GM18499 (cell line): ENCODE results near the gene SCP2D1.
"Not testable (repeated sequence)": the region's sequence is repeated elsewhere in the genome, so short reads cannot be mapped to it uniquely, and the experiment has no call there.

Experiments used
- ATAC-seq: cut with Tn5 transposase; IDR thresholded peaks from one replicate; pipeline ENCODE4 v1.9.1; 2021; ENCODE audit warnings: moderate number of reproducible peaks; ENCODE audit not compliant: insufficient read depth, unreplicated experiment

SCP2D1 gene

GRCh38 chr20:18813483-18813882, at the start of gene SCP2D1:
Gene SCP2D1, plus strand, starts transcription at chr20:18813783. Its CDS starts 33 bp downstream, at chr20:18813816.
- ATAC-seq, result no peak

GRCh38 chr20:18767676-18768075, 45.9 kb upstream of the SCP2D1 start:
- ATAC-seq, result no peak

- ATAC-seq, result no peak
These were observed 40.0 kb upstream of the SCP2D1 start for GRCh38 chr20:18773566-18773965.

- no peak for ATAC-seq
These were observed 39.4 kb upstream of the SCP2D1 start for GRCh38 chr20:18774207-18774606.

GRCh38 chr20:18775633-18776032, 38.0 kb upstream of the SCP2D1 start:
- no peak for ATAC-seq

GRCh38 chr20:18778690-18779392, 34.7 kb upstream of the SCP2D1 start:
- ATAC-seq, result no peak

- ATAC-seq, result no peak
These were observed 33.0 kb upstream of the SCP2D1 start for GRCh38 chr20:18780385-18781130.

GRCh38 chr20:18781509-18781908, 32.1 kb upstream of the SCP2D1 start:
- ATAC-seq, result no peak

- ATAC-seq, result no peak
These were observed 30.1 kb upstream of the SCP2D1 start for GRCh38 chr20:18783385-18783959.

- not testable (repeated sequence) for ATAC-seq
These were observed 26.5 kb upstream of the SCP2D1 start for GRCh38 chr20:18787046-18787445.

GRCh38 chr20:18788021-18788420, 25.6 kb upstream of the SCP2D1 start:
- ATAC-seq, result no peak

- ATAC-seq, result no peak
These were observed 22.8 kb upstream of the SCP2D1 start for GRCh38 chr20:18790787-18791186.

GRCh38 chr20:18793625-18794427, 19.8 kb upstream of the SCP2D1 start:
- ATAC-seq, result peak; percentile 87

- no peak for ATAC-seq
These were observed 19.2 kb upstream of the SCP2D1 start for GRCh38 chr20:18794428-18794787.

- ATAC-seq, result no peak
These were observed 18.2 kb upstream of the SCP2D1 start for GRCh38 chr20:18795366-18795765.

GRCh38 chr20:18796282-18796833, 17.2 kb upstream of the SCP2D1 start:
- no peak for ATAC-seq

GRCh38 chr20:18801516-18801915, 12.1 kb upstream of the SCP2D1 start:
- no peak for ATAC-seq

- ATAC-seq, result peak; percentile 58
These were observed 11.5 kb upstream of the SCP2D1 start for GRCh38 chr20:18802012-18802634.

- no peak for ATAC-seq
These were observed 7.7 kb upstream of the SCP2D1 start for GRCh38 chr20:18805881-18806280.

GRCh38 chr20:18808712-18809111, 4.9 kb upstream of the SCP2D1 start:
- ATAC-seq, result no peak
